CD14-positive monocyte (primary cell): ENCODE results near the gene SMYD3. TPM values are rescaled to one million over a fixed set of nuclear protein-coding genes. Genes with fewer than 3 reads are reported as not detected.

Source experiments
- DNase-seq, 3 donors: peaks; one replicate each; pipeline ENCODE4 v3.0.0-alpha.2; 2011 to 2022
- H2AFZ ChIP-seq: 2 replicates; pipeline ENCODE4 v1.6.0; 2012; ENCODE audit warnings: mild to moderate bottlenecking, low read depth, low read length, inconsistent platforms; ENCODE audit not compliant: insufficient read depth, poor library complexity, severe bottlenecking
- H3K27ac ChIP-seq, 2 donors: 1 replicate in 1 of 2; 2 replicates in 1 of 2; pipeline ENCODE4 v1.5.1; 2012 to 2013; ENCODE audit warnings: low read length in 2 of 2, control low read depth in 1 of 2, inconsistent platforms in 1 of 2, low read depth in 1 of 2, mild to moderate bottlenecking in 1 of 2
- H3K27me3 ChIP-seq, 2 donors: one replicate each; pipeline versions ENCODE4 v1.6.0 to v1.6.1; 2011 to 2013; ENCODE audit warnings: low read length in 2 of 2; ENCODE audit not compliant: control insufficient read depth in 2 of 2, insufficient read depth in 2 of 2
- H3K36me3 ChIP-seq, 2 donors: replicated peaks in 1 of 2; 1 replicate in 1 of 2; 2 replicates in 1 of 2; pipeline versions ENCODE4 v1.5.1 to v1.6.1; 2012 to 2013; ENCODE audit warnings: low read length in 2 of 2, control low read depth in 1 of 2, inconsistent platforms in 1 of 2, mild to moderate bottlenecking in 1 of 2; ENCODE audit not compliant: insufficient read depth in 2 of 2, control insufficient read depth in 1 of 2
- H3K4me1 ChIP-seq, 2 donors: 1 replicate in 1 of 2; 2 replicates in 1 of 2; pipeline versions ENCODE4 v1.5.1 to v1.6.1; 2012 to 2013; ENCODE audit warnings: low read length in 2 of 2, control low read depth in 1 of 2, inconsistent platforms in 1 of 2, mild to moderate bottlenecking in 1 of 2, moderate library complexity in 1 of 2; ENCODE audit not compliant: insufficient read depth in 2 of 2, control insufficient read depth in 1 of 2
- H3K4me2 ChIP-seq: replicated peaks from 2 replicates; pipeline ENCODE3; 2012; ENCODE audit warnings: low read length, moderate library complexity, mild to moderate bottlenecking; ENCODE audit not compliant: poor library complexity, severe bottlenecking; ENCODE audit errors: extremely low read depth
- H3K4me3 ChIP-seq, 3 experiments: fragments of 200-600 bp in 1 of 3; sonication (generic) in 1 of 3; replicated peaks in 1 of 3; 1 replicate in 2 of 3; 2 replicates in 1 of 3; pipeline ENCODE4 v1.5.1; 2011 to 2013; ENCODE audit warnings: low read length in 3 of 3, mild to moderate bottlenecking in 3 of 3, control low read depth in 2 of 3, low read depth in 2 of 3, inconsistent platforms in 1 of 3, moderate library complexity in 1 of 3
- H3K79me2 ChIP-seq: 2 replicates; pipeline ENCODE4 v1.6.0; 2012; ENCODE audit warnings: mild to moderate bottlenecking, control low read depth, inconsistent platforms, low read length, moderate library complexity; ENCODE audit not compliant: insufficient read depth
- H3K9ac ChIP-seq: 2 replicates; pipeline ENCODE4 v1.6.0; 2017; ENCODE audit warnings: low read length, mild to moderate bottlenecking; ENCODE audit not compliant: insufficient read depth, poor library complexity, severe bottlenecking
- H3K9me3 ChIP-seq, 2 donors: replicated peaks in 1 of 2; 1 replicate in 1 of 2; 2 replicates in 1 of 2; pipeline versions ENCODE4 v1.5.1 to v1.6.1; 2012 to 2013; ENCODE audit warnings: low read length in 2 of 2, control low read depth in 1 of 2; ENCODE audit not compliant: control insufficient read depth in 1 of 2, insufficient read depth in 1 of 2
- H4K20me1 ChIP-seq: 2 replicates; pipeline ENCODE4 v1.6.0; 2012; ENCODE audit warnings: mild to moderate bottlenecking, low read length, control low read depth, moderate library complexity; ENCODE audit not compliant: insufficient read depth
- H3K27ac Mint-ChIP-seq, 7 donors: one replicate each; pipeline ENCODE4 v1.8.0; 2020; ENCODE audit warnings: mild to moderate bottlenecking in 7 of 7, mixed read lengths in 7 of 7, moderate library complexity in 6 of 7, inconsistent platforms in 2 of 7
- H3K27me3 Mint-ChIP-seq, 3 donors: one replicate each; pipeline ENCODE4 v1.8.0; 2021 to 2022; ENCODE audit warnings: low read depth in 3 of 3, mild to moderate bottlenecking in 3 of 3, mixed read lengths in 3 of 3, moderate library complexity in 3 of 3, inconsistent platforms in 1 of 3
- H3K36me3 Mint-ChIP-seq, 2 donors: one replicate each; pipeline ENCODE4 v1.8.0; 2020; ENCODE audit warnings: mixed read lengths in 2 of 2, inconsistent platforms in 1 of 2, mild to moderate bottlenecking in 1 of 2
- H3K4me1 Mint-ChIP-seq: one replicate; pipeline ENCODE4 v1.8.0; 2020; ENCODE audit warnings: mild to moderate bottlenecking, mixed read lengths
- H3K4me3 Mint-ChIP-seq, 2 donors: one replicate each; pipeline ENCODE4 v1.8.0; 2020; ENCODE audit warnings: mild to moderate bottlenecking in 2 of 2, mixed read lengths in 2 of 2, moderate library complexity in 1 of 2
- H3K9me3 Mint-ChIP-seq, 7 donors: one replicate each; pipeline ENCODE4 v1.8.0; 2020 to 2022; ENCODE audit warnings: mixed read lengths in 7 of 7, mild to moderate bottlenecking in 6 of 7, moderate library complexity in 6 of 7, inconsistent platforms in 2 of 7
- WGBS: methylation state at CpG from one replicate; pipeline ENCODE4 v1.1.5; 2013; ENCODE audit warnings: missing lambda C conversion rate; ENCODE audit not compliant: insufficient coverage; 5-methylcytosine and 5-hydroxymethylcytosine counted together
- intact Hi-C, 2 donors: fragments of 100-400 bp; cut with micrococcal nuclease; formaldehyde crosslinking; loops; one replicate each; pipeline versions ENCODE4 v1.15.0 to v1.15.1; 2023
- polyA plus RNA-seq, 3 donors: library from polyadenylated mRNA; depleted of rRNA in 1 of 3; unstranded in 2 of 3; stranded (reverse) in 1 of 3; fragments of 300-500 nt in 2 of 3; fragments of >200 nt in 1 of 3; fragmentation: Illumina TruSeq in 2 of 3; gene quantifications; 1 replicate in 2 of 3; 2 replicates in 1 of 3; pipeline ENCODE4 v1.2.3, GENCODE V29; 2012 to 2021
- TF ChIP-seq, protein P1 (sequence below): fragments of 200-600 bp; IDR thresholded peaks from one replicate; pipeline ENCODE4 v1.8.0; 2022; ENCODE audit warnings: antibody characterized with exemption, mild to moderate bottlenecking

Gene SMYD3
- polyA plus RNA-seq, 3 donors: 2.7 to 8.4 (median 4.0) TPM

GRCh38 chr1:246295340-246295739 is 211.7 kb downstream of the SMYD3 start:
- H3K36me3 Mint-ChIP-seq: no peaks in the 10 kb centered on the region
- Histone ChIP-seq H3K27ac (no peak overlapping the region), H3K9me3 (no peaks in the 10 kb centered on the region), H3K9ac (no peak overlapping the region), H4K20me1 (no peaks in the 10 kb centered on the region), H3K4me3 (no peak overlapping the region), H2AFZ (no peak overlapping the region), H3K79me2 (no peaks in the 10 kb centered on the region), H3K4me1 (peaks cover 4 to 5% of the 10 kb centered on the region in 2 donors), H3K36me3 (no peaks in the 10 kb centered on the region), H3K4me2 (no peak overlapping the region), H3K27me3 (no peaks in the 10 kb centered on the region)
- TF ChIP-seq, protein P1, sequence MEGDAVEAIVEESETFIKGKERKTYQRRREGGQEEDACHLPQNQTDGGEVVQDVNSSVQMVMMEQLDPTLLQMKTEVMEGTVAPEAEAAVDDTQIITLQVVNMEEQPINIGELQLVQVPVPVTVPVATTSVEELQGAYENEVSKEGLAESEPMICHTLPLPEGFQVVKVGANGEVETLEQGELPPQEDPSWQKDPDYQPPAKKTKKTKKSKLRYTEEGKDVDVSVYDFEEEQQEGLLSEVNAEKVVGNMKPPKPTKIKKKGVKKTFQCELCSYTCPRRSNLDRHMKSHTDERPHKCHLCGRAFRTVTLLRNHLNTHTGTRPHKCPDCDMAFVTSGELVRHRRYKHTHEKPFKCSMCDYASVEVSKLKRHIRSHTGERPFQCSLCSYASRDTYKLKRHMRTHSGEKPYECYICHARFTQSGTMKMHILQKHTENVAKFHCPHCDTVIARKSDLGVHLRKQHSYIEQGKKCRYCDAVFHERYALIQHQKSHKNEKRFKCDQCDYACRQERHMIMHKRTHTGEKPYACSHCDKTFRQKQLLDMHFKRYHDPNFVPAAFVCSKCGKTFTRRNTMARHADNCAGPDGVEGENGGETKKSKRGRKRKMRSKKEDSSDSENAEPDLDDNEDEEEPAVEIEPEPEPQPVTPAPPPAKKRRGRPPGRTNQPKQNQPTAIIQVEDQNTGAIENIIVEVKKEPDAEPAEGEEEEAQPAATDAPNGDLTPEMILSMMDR: no peak
- no peak overlapping the region for H3K4me3 Mint-ChIP-seq
- peaks cover 19% of the 10 kb centered on the region for H3K4me1 Mint-ChIP-seq
- H3K27me3 Mint-ChIP-seq: peaks cover 0 to 2% (median 0%) of the 10 kb centered on the region in 3 donors
- H3K27ac Mint-ChIP-seq: no peak overlapping the region
- WGBS: no CpG with 5 or more reads among the region's 2 CpGs
- intact Hi-C loops: no loop called here
- DNase-seq: no peak
- no peaks in the 10 kb centered on the region for H3K9me3 Mint-ChIP-seq

- peaks cover 4 to 5% of the 10 kb centered on the region in 2 donors for H3K4me1 ChIP-seq
- no peak for DNase-seq
- no peaks in the 10 kb centered on the region for H3K36me3 ChIP-seq
- no peak overlapping the region for H2AFZ ChIP-seq
- no peak overlapping the region for H3K4me3 ChIP-seq
- no peak overlapping the region for H3K27ac Mint-ChIP-seq
- no peaks in the 10 kb centered on the region for H4K20me1 ChIP-seq
- no peaks in the 10 kb centered on the region for H3K36me3 Mint-ChIP-seq
- H3K9me3 Mint-ChIP-seq: no peaks in the 10 kb centered on the region
- TF ChIP-seq, protein P1: no peak
- H3K4me1 Mint-ChIP-seq: peaks cover 19% of the 10 kb centered on the region
- H3K27me3 ChIP-seq: no peaks in the 10 kb centered on the region
- no peak overlapping the region for H3K4me2 ChIP-seq
- no peaks in the 10 kb centered on the region for H3K79me2 ChIP-seq
- H3K27ac ChIP-seq: no peak overlapping the region
- WGBS: 88% methylated on average over 1 of the region's 2 CpGs
- H3K9me3 ChIP-seq: no peaks in the 10 kb centered on the region
- H3K27me3 Mint-ChIP-seq: peaks cover 0 to 2% (median 0%) of the 10 kb centered on the region in 3 donors
- H3K4me3 Mint-ChIP-seq: no peak overlapping the region
- no peak overlapping the region for H3K9ac ChIP-seq
- intact Hi-C loops: no loop called here
Observed at GRCh38 chr1:246294263-246294662, 212.8 kb downstream of the SMYD3 start.
